Kidney (tissue), 14 donors: ENCODE data around the gene KLHL24. TPM values are rescaled to one million over a fixed set of nuclear protein-coding genes. Genes with fewer than 3 reads are reported as not detected.
"Not testable (repeated sequence)": the region's sequence is repeated elsewhere in the genome, so short reads cannot be mapped to it uniquely, and the experiment has no call there.

Source experiments
- DNase-seq, 5 donors: peaks; one replicate each; pipeline ENCODE4 v3.0.0-alpha.2; 2013 to 2020
- FAIRE-seq: peaks from 2 replicates; lab custom pipeline; 2012; peaks lifted over from hg19 to GRCh38; lab: Jason Lieb, UNC
- H3K27ac ChIP-seq, 2 donors: one replicate each; pipeline ENCODE4 v1.7.0; 2013; ENCODE audit warnings: low read depth in 2 of 2, low read length in 2 of 2, inconsistent platforms in 1 of 2
- H3K27me3 ChIP-seq: one replicate; pipeline ENCODE4 v1.7.1; 2013; ENCODE audit warnings: low read length, inconsistent platforms; ENCODE audit not compliant: control insufficient read depth, insufficient read depth
- H3K36me3 ChIP-seq, 3 donors: one replicate each; pipeline versions ENCODE4 v1.7.0 to v1.7.1; 2013; ENCODE audit warnings: low read length in 3 of 3, control low read depth in 1 of 3, inconsistent platforms in 1 of 3; ENCODE audit not compliant: insufficient read depth in 3 of 3, control insufficient read depth in 2 of 3
- H3K4me1 ChIP-seq, 3 donors: one replicate each; pipeline versions ENCODE4 v1.7.0 to v1.7.1; 2013; ENCODE audit warnings: low read length in 3 of 3, inconsistent platforms in 1 of 3, low read depth in 1 of 3; ENCODE audit not compliant: control insufficient read depth in 2 of 3, insufficient read depth in 2 of 3
- H3K4me3 ChIP-seq, 3 donors: one replicate each; pipeline versions ENCODE4 v1.7.0 to v1.8.1; 2013; ENCODE audit warnings: low read length in 3 of 3, control low read depth in 1 of 3, inconsistent platforms in 1 of 3
- H3K9ac ChIP-seq, 3 donors: one replicate each; pipeline versions ENCODE4 v1.7.0 to v1.7.1; 2013; ENCODE audit warnings: low read length in 3 of 3, control low read depth in 1 of 3, inconsistent platforms in 1 of 3
- H3K9me3 ChIP-seq, 3 donors: one replicate each; pipeline versions ENCODE4 v1.7.0 to v1.7.1; 2013; ENCODE audit warnings: low read length in 3 of 3, control low read depth in 1 of 3, inconsistent platforms in 1 of 3; ENCODE audit not compliant: control insufficient read depth in 2 of 3, insufficient read depth in 1 of 3
- intact Hi-C: fragments of 100-400 bp; cut with DNase I; formaldehyde crosslinking; loops from one replicate; pipeline ENCODE4 v1.11.1; 2022
- polyA plus RNA-seq: library from polyadenylated mRNA; stranded (reverse); fragments of 350-450 nt; fragmentation: Illumina TruSeq; extraction: RNeasy Lipid Tissue Mini Kit (QIAGEN cat#74804); gene quantifications from one replicate; pipeline ENCODE4 v1.2.3, GENCODE V29; 2014; ENCODE audit warnings: low read depth, low replicate concordance; ENCODE audit not compliant: insufficient read depth
- total RNA-seq: library from RNA; stranded (reverse); fragmentation: NEBNext Ultra II Directional; extraction: Animal tissue kit (Norgen Biotek cat#: 25700); gene quantifications from one replicate; pipeline ENCODE4 v1.2.1, GENCODE V29; 2021
- TF ChIP-seq, protein P1 (sequence below): IDR thresholded peaks from 3 replicates; pipeline ENCODE4 v1.5.1; 2012; ENCODE audit warnings: mild to moderate bottlenecking, moderate library complexity, borderline replicate concordance; ENCODE audit not compliant: insufficient read depth; ENCODE audit errors: extremely low read depth
- donor health status: control.
- donor health status: control.
- donor health status: control.
- donor health status: control.
- donor health status: control.
- donor health status: DM: yes; HTN: yes; CAD: no.
- donor health status: Normal renal cell carcinoma (clear cell type).

KLHL24 gene
- total and polyA plus RNA-seq, 2 donors from 2014 or later = 8.4 to 61.3 TPM

DNA sequence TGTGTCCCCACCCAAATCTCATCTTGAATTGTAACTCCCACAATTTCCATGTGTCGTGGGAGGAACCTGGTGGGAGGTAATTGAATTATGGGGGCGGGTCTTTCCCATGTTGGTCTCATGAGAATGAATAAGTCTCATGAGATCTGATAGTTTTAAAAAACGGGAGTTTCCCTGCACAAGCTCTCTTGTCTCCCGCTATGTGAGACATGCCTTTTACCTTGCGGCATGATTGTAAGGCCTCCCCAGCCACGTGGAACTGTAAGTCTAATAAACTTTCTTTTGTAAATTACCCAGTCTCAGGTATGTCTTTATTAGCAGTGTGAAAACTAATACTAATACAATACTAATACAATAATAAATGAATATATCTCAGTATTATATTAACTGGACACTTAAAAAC is 52.3 kb downstream of the KLHL24 start:
- H3K4me1 ChIP-seq = no peaks in the 10 kb centered on the region
- DNase-seq (no peak), FAIRE-seq (no peak)
- H3K9me3 ChIP-seq = no peaks in the 10 kb centered on the region
- H3K4me3 ChIP-seq = no peak overlapping the region
- intact Hi-C loops = no loop called here
- TF ChIP-seq, protein P1, sequence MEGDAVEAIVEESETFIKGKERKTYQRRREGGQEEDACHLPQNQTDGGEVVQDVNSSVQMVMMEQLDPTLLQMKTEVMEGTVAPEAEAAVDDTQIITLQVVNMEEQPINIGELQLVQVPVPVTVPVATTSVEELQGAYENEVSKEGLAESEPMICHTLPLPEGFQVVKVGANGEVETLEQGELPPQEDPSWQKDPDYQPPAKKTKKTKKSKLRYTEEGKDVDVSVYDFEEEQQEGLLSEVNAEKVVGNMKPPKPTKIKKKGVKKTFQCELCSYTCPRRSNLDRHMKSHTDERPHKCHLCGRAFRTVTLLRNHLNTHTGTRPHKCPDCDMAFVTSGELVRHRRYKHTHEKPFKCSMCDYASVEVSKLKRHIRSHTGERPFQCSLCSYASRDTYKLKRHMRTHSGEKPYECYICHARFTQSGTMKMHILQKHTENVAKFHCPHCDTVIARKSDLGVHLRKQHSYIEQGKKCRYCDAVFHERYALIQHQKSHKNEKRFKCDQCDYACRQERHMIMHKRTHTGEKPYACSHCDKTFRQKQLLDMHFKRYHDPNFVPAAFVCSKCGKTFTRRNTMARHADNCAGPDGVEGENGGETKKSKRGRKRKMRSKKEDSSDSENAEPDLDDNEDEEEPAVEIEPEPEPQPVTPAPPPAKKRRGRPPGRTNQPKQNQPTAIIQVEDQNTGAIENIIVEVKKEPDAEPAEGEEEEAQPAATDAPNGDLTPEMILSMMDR = no peak
- H3K36me3 ChIP-seq = no peaks in the 10 kb centered on the region
- no peaks in the 10 kb centered on the region for H3K27me3 ChIP-seq
- no peak overlapping the region for H3K9ac ChIP-seq
- no peak overlapping the region for H3K27ac ChIP-seq

DNA sequence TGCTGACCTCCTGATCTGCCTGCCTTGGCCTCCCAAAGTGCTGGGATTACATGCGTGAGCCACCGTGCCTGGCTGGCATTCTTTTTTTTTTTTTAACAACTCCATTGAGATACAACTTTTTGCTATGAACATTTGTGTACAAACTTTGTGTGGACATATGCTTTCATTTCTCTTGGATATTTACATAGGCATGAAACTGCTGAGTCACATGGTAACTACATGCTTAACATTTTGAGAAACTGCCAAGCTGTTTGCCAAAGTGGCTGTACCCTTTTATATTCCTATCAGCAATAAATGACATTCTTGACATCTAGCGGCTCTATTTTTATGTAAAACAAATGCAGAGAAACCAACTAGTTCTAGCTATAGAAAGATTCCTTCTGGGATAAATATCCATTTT is 53.5 kb downstream of the KLHL24 start:
- Histone ChIP-seq H3K36me3 (no peaks in the 10 kb centered on the region), H3K27ac (no peak overlapping the region), H3K9ac (no peak overlapping the region), H3K27me3 (no peaks in the 10 kb centered on the region), H3K9me3 (no peaks in the 10 kb centered on the region), H3K4me3 (no peak overlapping the region), H3K4me1 (no peaks in the 10 kb centered on the region)
- intact Hi-C loops = no loop called here
- TF ChIP-seq, protein P1 = no peak
- FAIRE-seq = no peak
- no peak for DNase-seq

DNA sequence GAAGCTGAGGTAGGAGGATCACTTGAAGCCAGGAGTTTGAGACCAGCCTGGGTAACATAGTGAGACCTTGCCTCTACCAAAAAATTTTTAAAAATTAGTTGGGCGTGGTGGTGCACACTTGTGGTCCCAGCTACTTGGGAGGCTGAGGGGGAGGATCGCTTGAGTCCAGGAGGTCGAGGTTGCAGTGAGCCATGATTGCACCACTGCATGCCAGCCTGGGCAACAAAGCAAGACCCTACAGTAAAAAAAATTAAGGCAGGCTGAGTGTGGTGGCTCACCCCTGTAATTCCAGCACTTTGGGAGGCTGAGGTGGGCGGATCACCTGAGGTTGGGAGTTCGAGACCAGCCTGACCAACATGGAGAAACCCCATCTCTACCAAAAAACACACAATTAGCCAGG is 54.2 kb downstream of the KLHL24 start:
- intact Hi-C loops, FAIRE-seq, H3K9me3 ChIP-seq, H3K27ac ChIP-seq, H3K9ac ChIP-seq, H3K27me3 ChIP-seq, H3K4me1 ChIP-seq, H3K36me3 ChIP-seq, H3K4me3 ChIP-seq, DNase-seq: not testable (repeated sequence)

DNA sequence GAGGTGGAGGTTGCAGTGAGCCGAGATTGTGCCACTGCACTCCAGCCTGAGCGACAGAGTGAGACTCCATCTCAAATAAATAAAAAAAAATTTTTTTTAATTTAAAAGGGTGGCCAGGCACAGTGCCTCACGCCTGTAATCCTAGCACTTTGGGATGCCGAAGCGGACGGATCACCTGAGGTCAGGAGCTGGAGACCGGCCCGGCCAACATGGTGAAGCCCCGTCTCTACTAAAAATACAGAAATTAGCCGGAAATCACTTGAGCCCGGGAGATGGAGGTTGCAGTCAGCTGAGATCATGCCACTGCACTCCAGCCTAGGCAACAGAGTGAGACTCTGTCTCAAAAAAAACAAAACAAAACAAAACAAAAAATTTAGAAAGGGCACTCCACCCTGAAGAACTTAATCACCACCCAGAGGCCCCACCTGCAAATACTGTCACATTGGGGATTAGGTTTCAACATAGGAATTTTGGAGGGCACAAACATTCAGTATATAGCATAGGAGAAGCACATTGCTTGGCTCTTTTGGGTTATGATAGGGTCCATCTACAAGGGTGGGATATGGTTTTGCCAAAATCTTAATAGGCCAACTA is 55.1 kb downstream of the KLHL24 start:
- no peak for DNase-seq
- Histone ChIP-seq H3K36me3 (no peaks in the 10 kb centered on the region), H3K27ac (no peak overlapping the region), H3K4me1 (no peaks in the 10 kb centered on the region), H3K27me3 (no peaks in the 10 kb centered on the region), H3K4me3 (no peak overlapping the region), H3K9ac (no peak overlapping the region), H3K9me3 (no peaks in the 10 kb centered on the region)
- intact Hi-C loops = no loop called here
- TF ChIP-seq, protein P1 = no peak
- no peak for FAIRE-seq
